Stimulated activated CD4-positive, alpha-beta T cell treated with anti-CD3 and anti-CD28 coated beads, Interleukin-12 subunit alpha, Interleukin-12 subunit beta, amount 100 ng/mL, for 24 hours (primary cell): ENCODE data around the gene METTL15.
"Not testable (repeated sequence)": the region's sequence is repeated elsewhere in the genome, so short reads cannot be mapped to it uniquely, and the experiment has no call there.

Source experiments
- DNase-seq, 2 experiments: peaks; one replicate each; pipeline ENCODE4 v3.0.0-alpha.2; 2020; ENCODE audit warnings: low read depth in 2 of 2

Gene METTL15

DNA sequence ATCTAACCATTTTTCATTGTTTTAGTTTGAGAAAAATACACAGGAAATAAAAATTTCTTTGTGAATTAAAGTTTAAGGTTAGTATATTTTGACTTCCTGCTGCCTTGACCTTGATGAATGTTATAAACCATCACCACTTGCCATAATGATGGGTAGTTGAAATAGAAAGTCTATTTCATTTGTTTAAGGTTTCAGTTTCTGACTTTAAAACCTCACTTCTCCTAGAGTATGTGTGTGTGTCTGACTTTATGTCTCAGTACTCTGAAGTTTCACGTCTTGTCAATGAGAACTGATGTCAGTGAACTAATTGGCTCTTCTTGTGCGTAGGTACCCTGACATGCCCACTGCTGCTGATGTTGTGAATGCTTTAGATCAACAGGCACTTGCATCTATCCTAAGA lies 188.2 kb downstream of the METTL15 start:
- DNase-seq: no peak

GRCh38 chr11:28298209-28298608 lies 190.0 kb downstream of the METTL15 start:
- no peak for DNase-seq

GRCh38 chr11:28303477-28304191 lies 195.4 kb downstream of the METTL15 start:
- DNase-seq: no peak

DNA sequence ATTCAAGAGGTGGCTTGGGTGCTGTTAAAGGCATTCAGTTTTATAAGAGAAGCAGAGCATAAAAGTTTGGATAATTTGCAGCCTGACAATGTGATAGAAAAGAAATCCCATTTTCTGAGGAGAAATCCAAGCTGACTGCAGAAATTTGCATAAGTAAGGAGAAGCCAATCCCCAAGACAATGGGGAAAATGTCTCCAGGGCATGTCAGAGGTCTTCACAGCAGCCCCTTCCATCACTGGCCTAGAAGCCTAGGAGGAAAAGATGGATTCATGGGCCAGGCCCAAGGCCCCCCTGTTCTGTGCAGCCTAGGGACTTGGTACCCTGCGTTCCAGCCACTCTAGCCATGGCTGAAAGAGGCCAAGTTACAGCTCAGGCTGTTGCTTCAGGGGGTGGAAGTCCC lies 207.3 kb downstream of the METTL15 start:
- no peak for DNase-seq

GRCh38 chr11:28318871-28319270 lies 210.7 kb downstream of the METTL15 start:
- DNase-seq: no peak

- DNase-seq: no peak
These were observed 215.4 kb downstream of the METTL15 start for GRCh38 chr11:28323621-28324020.

DNA sequence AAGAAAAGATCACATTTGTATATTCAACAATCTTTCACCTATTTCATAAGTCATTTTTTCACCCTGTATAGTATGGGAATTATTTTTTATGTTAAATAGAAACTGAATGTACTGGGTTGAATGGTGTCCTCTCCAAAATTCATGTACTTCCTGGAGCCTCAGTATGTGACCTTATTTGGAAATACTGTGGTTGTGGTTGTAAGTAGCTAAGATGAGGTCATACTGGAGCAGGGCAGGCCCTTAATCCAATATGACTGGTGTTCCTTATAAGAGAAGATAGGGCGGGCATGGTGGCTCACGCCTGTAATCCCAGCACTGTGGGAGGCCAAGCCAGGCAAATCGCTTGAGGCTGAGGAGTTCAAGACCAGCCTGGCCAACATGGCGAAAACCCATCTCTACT lies 224.2 kb downstream of the METTL15 start:
- DNase-seq: not testable (repeated sequence)

DNA sequence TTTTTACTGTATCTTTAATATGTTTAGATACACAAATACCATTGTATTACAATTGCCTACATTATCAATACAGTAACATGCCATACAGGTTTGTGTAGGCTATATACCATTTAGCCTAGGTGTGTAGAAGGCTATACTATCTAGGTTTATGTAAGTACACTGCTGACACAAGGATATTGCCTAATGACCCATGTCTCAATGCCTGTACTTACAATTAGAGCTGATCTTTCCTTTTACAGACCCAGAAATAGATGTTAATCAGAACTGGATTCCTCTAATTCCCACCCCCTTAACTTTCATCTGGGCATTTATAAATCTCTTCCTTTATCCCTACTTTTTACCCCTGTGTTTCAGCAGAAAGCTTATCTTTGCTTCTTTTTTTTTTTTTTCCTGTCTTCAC lies 229.5 kb downstream of the METTL15 start:
- DNase-seq: no peak

- DNase-seq: no peak
These were observed 230.2 kb downstream of the METTL15 start for GRCh38 chr11:28338371-28338770.

- DNase-seq: no peak
These were observed 231.3 kb downstream of the METTL15 start for GRCh38 chr11:28339488-28339887.

DNA sequence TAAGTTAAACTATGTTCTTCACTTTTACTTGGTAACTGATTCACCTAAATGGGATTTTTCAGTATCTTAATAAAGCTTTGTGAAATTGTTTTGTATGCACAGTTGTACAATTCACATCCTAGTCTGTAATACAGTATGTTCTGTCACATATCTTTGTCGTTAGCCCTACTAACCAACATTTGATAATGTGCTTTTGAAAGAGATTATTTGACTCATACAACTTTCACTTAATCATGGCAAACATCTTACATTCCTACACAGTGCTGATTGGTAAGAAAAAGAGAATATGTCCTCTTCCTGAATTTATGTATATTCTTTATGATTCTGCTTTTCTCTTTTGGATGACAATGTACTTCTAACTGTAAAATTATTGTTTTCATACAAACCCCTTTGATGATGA lies 234.5 kb downstream of the METTL15 start:
- no peak for DNase-seq

GRCh38 chr11:28343304-28344233 lies 235.4 kb downstream of the METTL15 start:
- DNase-seq: no peak

DNA sequence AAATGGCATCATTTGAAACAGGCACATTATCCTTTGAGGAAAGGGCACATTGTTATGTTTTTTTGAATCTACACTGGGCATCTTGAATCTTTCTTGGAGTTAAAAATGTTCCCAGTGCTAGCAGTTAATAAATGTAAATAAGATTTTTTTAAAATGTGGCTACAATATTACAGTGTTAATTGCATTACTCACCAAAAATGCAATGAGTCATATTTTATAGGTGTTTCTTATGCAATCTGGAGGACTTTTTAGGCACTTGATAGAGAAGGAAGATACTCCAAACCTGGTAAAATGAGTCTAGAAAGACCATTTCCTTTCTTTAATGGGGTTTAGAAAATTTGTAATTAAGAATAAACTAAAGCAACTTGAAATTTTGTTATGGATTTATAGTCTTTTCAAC lies 238.0 kb downstream of the METTL15 start:
- no peak for DNase-seq

DNA sequence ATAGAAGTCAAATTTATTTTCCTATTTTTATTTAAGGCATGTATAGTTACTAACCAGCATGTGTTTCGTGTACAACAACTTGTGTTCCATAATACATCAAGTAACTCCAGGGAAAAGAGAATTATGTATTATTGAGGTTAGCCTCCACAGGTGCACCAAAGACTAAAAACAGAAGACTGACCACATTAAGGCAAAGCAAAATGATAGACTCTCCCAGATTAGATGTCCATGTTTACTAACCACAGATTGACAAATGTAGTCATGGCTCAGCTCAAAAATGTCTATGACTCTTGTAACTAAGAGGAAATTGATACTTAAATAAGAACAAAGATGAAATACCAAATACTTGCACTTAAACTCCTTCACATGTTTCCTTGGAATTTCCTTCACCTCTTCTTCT lies 238.5 kb downstream of the METTL15 start:
- DNase-seq: no peak

GRCh38 chr11:28347371-28347770 lies 239.2 kb downstream of the METTL15 start:
- DNase-seq: no peak

DNA sequence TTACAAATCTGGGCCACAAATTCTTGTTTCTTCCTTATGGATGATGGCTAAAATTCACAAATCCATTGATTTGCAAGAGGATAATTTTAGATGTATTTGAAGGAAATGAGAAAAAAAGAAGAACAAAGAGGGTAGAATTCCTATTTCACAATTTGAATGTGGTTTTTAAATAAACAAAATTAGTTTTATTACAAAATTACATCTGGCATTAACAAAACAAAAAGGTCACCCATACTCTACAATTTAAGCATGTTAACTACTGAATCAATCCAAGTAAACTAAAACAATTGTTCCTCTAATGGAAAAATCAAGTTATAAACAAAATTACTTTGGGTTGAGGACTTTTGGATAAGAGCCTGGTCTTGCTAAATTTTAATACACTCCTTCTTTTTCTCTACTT lies 242.0 kb downstream of the METTL15 start:
- DNase-seq: no peak

GRCh38 chr11:28353991-28354390 lies 245.8 kb downstream of the METTL15 start:
- no peak for DNase-seq

GRCh38 chr11:28366549-28367346 lies 258.6 kb downstream of the METTL15 start:
- no peak for DNase-seq

DNA sequence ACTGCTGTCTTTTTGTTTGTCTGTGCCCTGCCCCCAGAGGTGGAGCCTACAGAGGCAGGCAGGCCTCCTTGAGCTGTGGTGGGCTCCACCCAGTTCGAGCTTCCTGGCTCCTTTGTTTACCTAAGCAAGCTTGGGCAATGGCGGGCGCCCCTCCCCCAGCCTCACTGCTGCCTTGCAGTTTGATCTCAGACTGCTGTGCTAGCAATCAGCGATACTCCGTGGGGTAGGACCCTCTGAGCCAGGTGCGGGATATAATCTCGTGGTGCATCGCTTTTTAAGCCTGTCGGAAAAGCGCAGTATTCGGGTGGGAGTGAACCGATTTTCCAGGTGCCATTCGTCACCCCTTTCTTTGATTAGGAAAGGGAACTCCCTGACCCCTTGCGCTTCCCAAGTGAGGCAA lies 269.9 kb downstream of the METTL15 start:
- not testable (repeated sequence) for DNase-seq
